ENCODE data around the gene TOGARAM2.

DNA sequence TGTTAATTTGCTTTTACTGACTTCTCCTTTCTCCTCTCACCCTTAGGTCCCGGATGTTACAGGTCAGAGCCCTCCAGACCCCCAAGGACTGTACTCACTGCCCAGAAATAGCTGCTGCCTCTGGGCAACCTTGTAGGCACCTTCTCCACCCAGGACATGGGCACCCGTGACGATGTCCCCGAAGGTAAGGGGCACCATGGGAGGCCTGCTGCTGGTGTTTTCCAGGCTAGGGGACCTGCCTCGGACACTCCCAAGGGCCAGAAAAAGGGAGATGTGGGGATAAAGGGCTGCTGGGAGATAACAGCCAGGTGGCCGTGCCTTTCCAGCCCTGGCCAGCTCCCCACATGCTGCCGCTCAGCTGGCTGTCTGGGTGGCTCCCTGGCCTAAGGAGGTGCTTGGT, 13.6 kb downstream of the TOGARAM2 start:
- TF ChIP-seq IKZF2 (IDR thresholded peaks at IDR 0.05), result no peak
- TF ChIP-seq EZH2 (IDR thresholded peaks at IDR 0.05; ENCODE audit: borderline replicate concordance, control insufficient read depth, low read depth, low read length), result no peak
- no peak for TF ChIP-seq CTCF (IDR thresholded peaks at IDR 0.05 in 2 of 3, conservative IDR thresholded peaks at IDR 0.05 in 1 of 3; ENCODE audit: control insufficient read depth in 2 of 3, extremely low read depth in 1 of 3, insufficient read depth in 1 of 3, low read depth in 3 of 3, low read length in 3 of 3)
- no peak for TF ChIP-seq POLR2A (IDR thresholded peaks at IDR 0.05; ENCODE audit: low read depth, low read length)
- TF ChIP-seq BCL11A (IDR thresholded peaks at IDR 0.05; ENCODE audit: low read depth, low read length), result no peak
- TF ChIP-seq, protein P1, sequence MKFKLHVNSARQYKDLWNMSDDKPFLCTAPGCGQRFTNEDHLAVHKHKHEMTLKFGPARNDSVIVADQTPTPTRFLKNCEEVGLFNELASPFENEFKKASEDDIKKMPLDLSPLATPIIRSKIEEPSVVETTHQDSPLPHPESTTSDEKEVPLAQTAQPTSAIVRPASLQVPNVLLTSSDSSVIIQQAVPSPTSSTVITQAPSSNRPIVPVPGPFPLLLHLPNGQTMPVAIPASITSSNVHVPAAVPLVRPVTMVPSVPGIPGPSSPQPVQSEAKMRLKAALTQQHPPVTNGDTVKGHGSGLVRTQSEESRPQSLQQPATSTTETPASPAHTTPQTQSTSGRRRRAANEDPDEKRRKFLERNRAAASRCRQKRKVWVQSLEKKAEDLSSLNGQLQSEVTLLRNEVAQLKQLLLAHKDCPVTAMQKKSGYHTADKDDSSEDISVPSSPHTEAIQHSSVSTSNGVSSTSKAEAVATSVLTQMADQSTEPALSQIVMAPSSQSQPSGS (IDR thresholded peaks at IDR 0.05; ENCODE audit: low read length), result no peak
